Inferior parietal cortex (tissue), 1 donor: Measurements from ENCODE around the gene PPM1L.
A peak's percentile ranks its signal among the peaks of the same experiment; 100 is the strongest.

ENCODE experiments used
- DNase-seq: peaks from one replicate; pipeline ENCODE4 v3.0.0-alpha.2; 2016; ENCODE audit errors: extremely low spot score

Gene PPM1L

DNA sequence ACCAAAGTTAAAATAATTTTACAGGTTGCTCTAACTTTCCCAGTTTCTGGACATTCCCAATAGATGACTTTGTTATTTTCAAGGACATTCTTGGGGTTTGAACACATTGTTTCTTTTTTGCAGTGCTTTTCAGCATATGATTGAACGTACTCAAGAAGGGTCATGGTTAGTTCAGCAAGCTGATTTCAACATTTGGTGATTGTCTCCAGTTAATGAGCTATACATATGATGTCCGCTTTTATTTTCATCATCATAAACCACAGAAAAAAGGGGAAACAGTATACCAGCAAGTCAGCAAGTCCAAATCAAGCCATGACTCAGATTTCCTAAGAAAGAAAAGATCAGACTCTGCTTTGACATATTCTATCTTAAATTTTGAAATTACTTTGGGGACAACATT, 279.7 kb downstream of the PPM1L start:
- DNase-seq = no peak

DNA sequence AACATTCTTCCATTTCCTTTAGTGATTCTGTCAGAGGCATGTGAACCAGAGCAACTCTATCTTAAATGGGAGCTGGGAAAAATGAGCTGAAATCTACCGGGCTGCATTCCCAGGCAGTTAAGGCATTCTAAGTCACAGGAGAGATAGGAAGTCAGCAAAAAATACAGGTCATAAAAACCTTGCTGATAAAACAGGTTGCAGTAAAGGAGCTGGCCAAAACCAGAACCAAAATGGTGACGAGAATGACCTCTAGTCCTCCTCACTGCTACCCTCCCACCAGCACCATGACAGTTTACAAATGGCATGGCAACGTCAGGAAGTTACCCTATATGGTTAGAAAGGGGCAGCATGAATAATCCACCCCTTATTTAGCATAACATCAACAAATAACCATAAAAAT, 282.7 kb downstream of the PPM1L start:
- no peak for DNase-seq

DNA sequence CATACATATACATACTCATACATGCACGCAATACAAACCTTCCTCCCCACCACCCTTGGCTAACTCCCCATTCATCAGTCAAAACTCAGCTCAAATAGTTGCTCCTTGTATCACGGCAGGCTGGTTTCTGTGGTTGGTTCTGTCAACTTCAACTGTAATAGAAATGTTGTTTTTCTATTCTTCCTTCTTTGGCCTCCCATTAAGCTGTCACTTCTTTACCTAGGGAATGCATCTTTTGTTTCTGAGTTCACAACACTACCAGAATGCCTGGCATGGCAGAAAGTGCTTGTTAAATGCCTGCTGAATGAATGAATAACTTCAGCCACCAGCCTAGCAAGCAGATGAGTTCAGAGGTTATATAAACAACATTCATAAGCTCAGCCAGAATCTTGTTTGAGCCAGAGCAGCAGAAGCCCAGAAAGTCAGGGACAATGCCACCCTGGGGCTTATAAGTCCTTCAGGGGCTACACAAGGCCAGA, 286.0 kb downstream of the PPM1L start:
- DNase-seq = no peak

DNA sequence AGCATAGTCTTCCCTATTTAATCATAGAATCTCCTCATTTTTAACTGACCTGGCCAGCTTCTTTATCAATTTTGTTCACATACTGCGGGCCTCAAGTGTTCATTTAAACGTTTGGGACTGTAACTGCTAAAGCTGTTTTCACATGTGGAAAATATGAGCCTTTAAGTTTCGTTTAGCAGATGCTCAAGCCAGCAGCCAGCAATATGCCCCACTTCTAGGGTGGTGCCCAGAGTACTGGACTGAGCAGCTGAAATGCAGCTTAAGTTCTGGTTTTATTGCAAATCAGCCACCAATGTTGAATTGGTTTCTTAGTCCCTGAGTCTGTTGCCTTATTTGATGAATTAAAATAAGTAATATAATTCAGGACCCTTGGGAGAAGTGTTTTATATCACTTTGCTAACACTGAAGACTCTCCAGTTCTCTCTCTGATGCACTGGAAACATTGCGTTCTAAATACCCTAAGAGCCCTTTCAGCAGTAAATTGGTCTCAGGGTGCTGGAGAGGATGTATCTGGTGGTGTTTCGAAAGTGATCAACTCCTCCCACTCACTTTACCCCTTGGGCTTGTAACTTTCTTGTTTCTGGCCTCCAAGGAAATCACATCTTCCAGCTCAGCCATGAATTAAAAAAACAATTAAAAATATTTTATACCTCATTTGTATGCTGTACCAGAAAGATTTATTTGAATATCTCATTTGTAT, 287.5 kb downstream of the PPM1L start:
- no peak for DNase-seq

DNA sequence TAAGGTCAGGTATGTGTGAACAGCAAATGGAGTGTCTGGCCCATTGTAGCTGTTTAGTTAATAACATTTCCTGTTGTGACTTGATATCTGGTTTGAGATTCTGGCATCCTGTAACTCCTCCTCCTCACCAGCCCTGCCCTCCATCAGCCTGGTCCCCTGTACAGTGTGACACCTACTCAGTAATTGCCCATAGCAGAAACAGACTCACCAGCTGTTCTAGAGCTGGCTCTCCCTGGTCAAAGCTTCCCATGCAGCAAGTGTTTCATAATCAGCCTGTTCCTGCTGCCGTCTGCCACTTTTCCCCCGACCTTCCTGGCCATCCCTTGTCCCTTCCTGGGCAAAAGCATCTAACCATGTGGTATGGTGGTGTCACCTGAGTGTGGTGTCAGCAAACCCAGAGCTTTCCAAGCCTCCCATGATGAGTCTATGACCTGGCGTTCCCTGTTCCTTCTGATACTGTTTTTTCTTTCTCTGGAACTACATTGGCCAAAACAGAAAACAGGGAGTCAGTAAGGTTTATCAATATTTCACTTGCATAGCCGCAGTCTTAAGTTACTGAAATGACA, 293.7 kb downstream of the PPM1L start:
- DNase-seq = no peak

DNA sequence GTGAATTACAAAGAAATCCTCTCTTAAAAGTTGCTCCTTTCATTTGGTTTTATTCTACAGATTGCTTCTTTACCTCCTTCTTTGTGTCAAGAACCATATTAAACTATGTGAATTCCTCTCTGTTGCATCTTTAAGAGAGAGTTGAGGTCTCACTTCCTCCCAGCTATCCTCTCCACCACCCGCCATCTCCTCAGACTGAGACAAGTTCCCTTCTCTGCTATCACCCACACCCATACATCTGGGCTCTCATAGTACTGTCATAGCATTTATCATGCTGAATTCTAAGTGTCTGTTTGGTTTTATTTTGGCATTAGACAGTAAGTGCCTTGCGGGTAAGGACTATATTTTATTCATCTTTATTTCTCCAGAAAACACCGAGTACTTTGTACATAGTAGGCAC, 294.9 kb downstream of the PPM1L start:
- DNase-seq = no peak

DNA sequence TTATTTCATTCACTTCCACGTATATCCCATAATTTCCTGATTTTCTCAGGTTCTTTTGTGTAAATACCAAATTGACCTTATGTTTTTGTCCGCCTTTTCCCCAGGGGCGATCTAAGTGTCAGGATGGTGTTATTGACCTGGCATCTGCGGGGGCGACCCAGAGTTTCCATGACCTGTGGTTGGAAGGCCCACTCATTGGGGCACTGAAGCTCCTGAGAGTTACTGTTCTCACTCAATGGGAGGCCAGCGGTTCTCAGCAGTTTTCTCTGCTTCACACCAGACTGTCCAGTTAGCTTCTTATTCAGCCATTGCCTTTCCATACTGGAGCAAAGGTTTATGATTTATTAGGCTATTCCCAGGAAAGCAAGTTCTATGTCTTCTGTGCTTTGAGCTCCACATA, 295.8 kb downstream of the PPM1L start:
- DNase-seq = no peak

DNA sequence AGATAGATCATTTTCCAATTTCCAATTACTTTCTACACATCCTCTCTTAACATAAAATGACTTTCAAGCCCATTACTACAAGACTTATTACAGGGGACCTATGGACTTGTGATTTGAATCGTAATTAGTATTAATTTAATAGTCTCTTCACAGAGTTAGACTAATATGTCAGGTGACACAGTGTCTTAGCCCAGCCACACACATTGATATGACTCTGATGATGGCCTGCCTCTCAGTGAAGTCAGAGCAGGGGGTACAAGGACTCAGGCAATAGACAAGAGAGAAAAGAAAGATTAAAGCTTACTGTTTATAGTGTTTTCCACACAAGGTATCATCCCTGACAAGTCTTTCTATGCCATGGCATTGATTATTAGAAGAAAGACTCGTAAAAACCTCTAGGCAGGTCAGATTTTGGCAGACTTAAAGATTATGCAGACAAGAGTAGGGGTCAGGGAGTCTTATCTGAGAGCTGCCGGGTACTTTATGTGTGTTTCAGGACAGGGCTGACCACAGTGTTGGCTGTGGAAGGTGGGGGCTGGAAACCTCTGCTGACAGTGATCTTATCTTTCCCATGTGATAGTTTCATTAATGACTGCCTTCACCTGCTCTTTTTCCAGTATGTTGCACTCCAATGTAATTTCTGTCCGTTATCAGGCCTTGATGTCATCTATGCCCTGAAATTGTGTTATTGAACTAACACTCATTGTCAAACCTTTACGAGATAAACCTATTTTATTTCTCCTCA, 299.0 kb downstream of the PPM1L start:
- no peak for DNase-seq

DNA sequence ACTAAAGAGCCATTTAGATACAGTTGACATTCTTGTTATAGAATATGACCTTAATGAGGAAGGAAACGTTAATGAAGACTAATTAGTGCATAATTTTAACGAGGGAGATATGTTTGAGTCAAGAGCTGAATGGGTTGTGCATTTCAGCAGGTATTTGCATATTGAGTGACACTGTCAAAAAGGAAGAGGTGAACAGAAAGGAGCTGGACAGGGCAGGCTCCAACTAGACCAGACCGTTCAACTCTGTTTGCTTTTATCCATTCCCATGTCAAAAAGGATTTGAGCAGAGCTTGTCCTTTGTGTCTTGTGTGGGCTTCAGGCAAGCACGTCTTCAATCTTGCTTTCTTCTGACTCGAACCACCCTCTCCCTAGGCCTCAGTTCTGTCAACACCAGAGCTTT, 308.4 kb downstream of the PPM1L start:
- DNase-seq = no peak

DNA sequence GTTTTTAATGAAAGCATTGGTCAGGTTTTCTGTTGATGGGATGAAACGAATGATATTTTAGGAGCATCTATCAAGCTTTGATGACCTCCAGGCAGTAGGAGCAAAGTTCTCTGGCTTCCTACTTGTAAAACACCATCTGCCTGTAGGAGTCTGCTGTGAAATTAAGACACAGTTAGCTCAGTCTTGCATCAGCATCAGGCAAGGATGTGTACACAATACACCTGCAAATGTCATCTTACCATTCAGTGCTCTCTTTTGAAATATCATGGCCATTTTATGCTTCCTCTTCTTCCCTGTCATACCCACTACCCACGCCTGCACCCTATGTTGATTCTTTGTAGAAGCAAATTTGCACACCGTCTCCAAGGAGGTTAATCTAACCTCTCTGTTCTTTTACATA, 310.9 kb downstream of the PPM1L start:
- DNase-seq = no peak

DNA sequence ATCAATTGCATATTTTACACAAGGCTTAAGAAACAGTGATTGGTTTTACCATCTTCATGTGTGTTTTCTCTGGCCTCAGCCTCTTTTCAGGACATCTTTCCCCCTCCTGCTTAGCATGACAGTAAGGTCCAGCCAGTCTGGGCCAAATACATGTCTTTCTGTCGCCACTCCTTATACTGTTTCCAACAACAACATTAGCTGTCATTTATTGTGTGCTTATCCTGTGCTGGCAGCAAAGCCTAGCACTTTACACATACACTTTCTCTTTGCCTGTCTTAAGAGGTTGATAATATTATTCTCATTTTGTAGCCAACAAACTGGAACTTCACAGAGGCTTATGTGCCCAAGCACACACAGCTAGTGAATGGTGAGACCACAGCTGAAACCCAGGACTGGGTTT, 311.3 kb downstream of the PPM1L start:
- DNase-seq = no peak

DNA sequence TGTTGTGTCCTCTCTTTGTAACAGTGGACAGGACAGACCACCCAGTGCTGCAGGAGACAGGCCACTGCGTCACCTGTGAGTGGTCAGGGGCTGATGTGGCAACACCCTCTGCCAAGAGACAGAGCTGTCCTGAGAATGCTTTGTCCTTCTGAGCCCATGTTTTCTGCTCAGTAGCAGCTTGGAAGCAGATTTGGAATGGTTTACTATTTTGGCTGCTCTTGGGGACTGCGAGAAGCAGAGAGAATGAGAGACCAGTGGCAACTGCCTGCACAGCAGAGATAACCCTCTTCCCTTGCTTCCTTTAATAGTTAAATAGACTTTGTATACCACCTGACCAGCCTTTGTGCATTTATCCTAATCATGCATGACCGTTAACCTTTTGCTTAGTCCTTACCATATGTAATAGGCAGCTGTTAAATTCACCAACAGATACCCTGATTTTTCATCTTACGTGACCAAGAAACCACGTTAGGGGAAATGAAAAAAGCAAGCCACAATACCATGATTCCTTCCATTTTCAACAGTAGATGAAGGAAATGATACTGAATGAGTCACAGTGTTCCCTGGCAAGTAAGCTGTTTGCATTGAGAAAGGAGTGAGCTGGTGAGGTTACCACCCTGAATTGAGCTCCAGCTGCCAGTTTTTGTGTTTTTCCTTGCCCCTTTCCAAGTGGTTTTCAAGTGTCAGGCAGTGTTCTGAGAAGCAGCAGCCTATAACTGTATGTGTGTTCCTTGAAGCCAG, 313.6 kb downstream of the PPM1L start:
- DNase-seq = peak; percentile 58

DNA sequence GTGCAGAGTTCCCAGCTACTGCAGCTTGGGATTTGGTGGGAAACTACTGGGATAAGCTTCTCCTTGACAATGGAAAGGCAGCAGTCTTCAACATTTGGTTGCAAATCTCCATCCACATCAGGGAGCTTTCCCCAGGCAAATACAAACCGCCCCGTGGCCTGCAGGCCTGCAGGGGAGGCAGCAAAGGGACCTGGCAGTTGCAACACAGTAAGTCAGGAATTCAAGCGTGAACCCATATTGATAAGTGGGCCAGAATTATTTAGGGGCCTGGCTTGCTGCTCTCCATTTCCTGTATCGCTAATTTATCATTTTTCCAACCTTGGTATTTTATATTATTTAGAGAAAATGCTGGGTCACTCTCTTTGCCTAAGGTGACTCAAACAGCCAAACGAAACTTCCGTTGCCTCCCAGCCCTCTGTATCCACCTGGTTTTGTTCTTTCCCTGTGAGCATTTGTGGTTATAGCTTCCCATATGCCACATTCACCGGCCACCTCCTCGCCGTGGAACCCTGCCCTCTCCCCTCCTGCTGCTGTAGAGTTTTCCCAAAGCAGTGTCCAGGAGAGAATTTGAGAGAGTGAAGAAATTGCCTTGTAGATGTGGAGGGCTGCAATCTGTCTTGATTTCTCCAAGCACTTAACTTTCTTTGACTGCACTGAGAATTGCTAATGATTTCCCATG, 314.4 kb downstream of the PPM1L start:
- DNase-seq = no peak

DNA sequence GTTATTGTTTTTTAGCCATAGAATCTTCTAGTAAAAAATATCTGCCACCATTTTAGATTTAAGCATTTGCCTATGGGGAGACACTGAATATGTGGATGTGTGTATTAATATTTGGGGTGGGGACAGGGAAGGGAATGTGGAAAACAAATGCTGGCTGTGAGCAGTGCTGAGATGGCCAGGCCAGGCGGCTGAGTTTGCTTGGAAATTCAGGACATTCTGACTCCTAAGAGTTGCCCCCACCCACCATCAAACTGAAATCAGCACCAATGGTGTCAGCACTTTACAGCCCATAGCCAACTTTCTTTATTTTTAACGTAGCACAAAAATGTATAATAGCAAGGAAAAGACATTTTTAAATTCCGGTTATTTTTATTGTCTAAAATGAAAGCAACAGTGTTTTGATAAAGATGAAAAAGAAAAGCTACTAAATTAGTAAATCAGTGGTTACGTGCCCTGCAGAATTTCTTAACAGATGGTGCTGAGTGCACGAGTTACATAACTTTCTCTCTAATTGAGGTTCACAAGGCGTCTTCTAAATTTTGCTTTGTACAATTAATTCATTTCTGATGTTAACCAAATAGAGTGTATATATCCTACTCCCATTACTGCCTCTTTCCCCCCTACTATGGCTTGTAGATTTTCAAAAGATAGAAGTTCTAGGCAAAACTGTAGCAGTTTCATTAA, 315.1 kb downstream of the PPM1L start:
- DNase-seq = peak; percentile 31

DNA sequence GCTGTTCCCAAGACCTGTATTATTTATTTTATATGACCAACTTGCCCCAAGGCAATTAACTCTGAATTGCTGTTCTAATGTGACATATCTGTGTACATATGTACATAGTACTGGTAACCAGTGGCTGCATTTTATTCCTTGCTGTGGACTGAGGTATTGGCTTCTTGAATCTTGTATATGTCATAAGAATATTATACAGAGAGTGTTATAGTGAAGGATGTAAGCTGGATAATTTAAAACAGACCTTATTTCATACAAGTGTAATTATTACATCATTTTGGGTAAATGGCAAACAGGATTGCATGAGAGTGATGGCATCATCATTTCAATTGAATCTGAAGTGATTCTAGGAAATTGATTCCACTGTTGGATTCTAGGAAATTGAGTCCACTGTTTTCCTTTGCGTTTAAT, 316.2 kb downstream of the PPM1L start:
- no peak for DNase-seq

DNA sequence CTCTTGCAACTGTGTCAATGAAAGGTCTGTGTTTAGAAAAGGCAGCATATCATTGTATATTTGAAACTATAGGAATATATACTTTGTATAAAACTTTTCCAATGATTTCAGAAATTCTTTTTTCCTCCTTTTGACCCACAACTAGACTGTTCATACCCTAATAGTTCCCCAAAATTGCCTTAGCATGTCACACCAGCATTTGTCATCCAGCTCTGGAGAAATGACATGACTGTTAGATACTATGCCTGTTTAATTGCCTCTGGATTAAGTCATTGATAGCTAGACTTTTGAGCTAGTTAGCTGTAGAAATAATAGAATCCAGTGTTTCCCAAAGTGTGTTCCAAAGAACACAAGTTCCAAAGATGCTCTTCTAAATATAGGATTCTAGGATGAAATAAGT, 316.7 kb downstream of the PPM1L start:
- no peak for DNase-seq

DNA sequence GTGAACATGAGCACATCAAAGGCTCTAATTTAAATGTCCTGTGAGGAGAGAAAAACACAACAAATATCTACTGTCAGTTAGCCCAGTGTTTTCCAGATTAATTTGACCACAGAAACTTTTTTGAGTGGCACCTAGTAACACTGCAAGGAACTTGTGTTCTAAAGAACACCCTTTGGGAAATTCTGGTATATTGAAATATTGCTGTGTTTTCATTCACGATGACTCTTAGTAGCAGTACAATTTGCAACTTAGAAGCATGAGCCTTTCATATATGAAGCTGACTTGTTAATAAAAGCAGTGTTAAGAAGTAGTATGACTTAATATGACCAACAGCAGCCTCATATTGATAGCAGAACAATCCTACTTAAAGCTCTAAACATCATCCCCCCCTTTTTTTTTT, 317.1 kb downstream of the PPM1L start:
- DNase-seq = no peak

DNA sequence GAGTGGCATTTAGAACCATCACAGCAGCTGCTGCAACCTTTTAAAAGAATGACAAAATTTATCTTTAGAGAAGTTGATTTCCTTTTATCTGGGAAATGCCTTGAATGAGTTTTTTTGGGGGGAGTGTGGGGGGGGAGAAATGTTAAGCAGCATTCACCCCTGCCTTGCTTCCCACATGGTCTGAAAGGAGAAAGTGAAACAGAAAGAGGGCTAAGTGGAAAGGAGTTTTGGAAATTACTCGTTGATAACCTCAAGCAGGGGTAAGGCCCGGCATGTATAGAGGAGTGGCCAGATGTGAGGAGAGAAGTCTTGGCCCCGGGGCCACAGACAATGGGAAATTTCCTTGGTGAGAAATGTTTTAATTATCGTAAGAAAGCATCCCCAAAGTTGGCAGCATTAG, 325.6 kb downstream of the PPM1L start:
- no peak for DNase-seq

DNA sequence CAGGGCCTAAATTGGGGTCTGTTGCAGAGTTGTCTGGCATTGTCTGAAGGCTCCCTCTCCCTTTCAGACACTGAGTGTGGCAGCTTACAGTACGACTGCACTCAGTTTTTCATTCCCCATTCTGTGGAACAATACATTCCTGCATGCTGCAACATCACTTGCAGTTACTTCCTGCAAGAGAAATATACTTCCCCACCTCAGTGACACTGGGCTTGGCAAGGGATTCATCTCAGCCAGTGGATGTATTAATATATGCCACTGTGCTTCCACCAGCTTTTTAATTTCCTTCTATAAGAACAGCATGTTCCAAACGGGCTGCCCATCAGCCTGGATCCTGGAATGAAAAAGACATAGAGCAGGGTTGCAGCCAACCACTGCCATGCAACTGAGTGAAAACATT, 326.0 kb downstream of the PPM1L start:
- no peak for DNase-seq

DNA sequence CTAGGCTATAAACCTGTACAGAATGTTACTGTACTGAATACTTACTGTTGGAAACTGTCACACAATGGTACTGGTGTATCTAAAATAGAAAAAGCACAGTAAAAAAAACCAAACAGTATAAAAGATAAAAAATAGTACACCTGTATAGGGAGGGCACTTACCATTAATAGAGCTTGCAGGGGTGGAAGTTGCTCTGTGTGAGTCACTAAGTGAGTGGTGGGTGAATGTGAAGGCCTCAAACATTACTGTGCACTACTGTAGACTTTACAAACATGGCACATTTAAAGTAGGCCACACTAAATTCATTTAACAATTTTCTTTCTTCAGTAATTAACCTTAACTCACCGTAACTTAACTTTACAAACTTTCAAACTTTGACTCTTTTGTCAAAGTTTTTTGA, 327.1 kb downstream of the PPM1L start:
- DNase-seq = no peak

DNA sequence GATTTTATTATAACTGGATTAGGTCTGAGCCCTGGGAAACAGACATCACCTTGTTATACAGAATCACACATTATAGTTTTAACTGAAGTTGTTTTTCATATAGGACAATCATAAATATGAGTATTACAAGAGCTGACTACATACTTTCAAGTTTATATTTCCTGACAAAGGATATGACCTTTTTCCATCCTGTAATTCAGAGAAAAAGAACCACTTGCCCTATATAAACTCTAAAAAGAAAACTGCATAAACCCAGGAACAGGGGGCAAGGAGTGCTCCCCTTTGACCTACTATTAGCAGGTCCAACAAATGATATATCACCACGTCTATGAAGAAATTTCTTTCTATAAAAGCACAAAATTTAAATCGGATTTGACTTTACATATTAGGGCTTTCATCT, 328.2 kb downstream of the PPM1L start:
- DNase-seq = no peak
